ENCODE data around the gene SPESP1.

Gene SPESP1

GRCh38 chr15:68934341-68934740, 4.0 kb downstream of the SPESP1 start:
- H3K36me3 ChIP-seq = no peaks in the 10 kb centered on the region
- intact Hi-C loops (cut with DNase I; ENCODE audit: low total_unique reads) = no loop called here
- no peak for DNase-seq
- TF ChIP-seq CTCF (IDR thresholded peaks at IDR 0.05) = no peak
- no peak overlapping the region for H3K27ac ChIP-seq
- H3K9me3 ChIP-seq = no peaks in the 10 kb centered on the region
- peaks cover 0 to 9% of the 10 kb centered on the region in 2 donors for H3K27me3 ChIP-seq
- H3K4me1 ChIP-seq = no peaks in the 10 kb centered on the region
- no peak overlapping the region for H3K4me3 ChIP-seq

GRCh38 chr15:68935400-68935937, 5.1 kb downstream of the SPESP1 start:
- intact Hi-C loops (cut with DNase I; ENCODE audit: low total_unique reads) = no loop called here
- Histone ChIP-seq H3K27ac (no peak overlapping the region), H3K27me3 (peaks cover 0 to 4% of the 10 kb centered on the region in 2 donors), H3K4me3 (no peak overlapping the region), H3K9me3 (no peaks in the 10 kb centered on the region), H3K4me1 (no peaks in the 10 kb centered on the region), H3K36me3 (no peaks in the 10 kb centered on the region)
- DNase-seq = no peak
- TF ChIP-seq CTCF (IDR thresholded peaks at IDR 0.05) = no peak

- intact Hi-C loops (cut with DNase I; ENCODE audit: low total_unique reads) = no loop called here
- no peak for DNase-seq
- TF ChIP-seq CTCF (IDR thresholded peaks at IDR 0.05) = no peak
Measured at GRCh38 chr15:68939501-68939900, 9.2 kb downstream of the SPESP1 start.

GRCh38 chr15:68951813-68952212, 21.5 kb downstream of the SPESP1 start:
- Histone ChIP-seq H3K27ac (no peak overlapping the region), H3K36me3 (no peaks in the 10 kb centered on the region), H3K4me3 (no peak overlapping the region), H3K27me3 (peaks cover 0 to 3% of the 10 kb centered on the region in 2 donors), H3K9me3 (peaks cover 0 to 6% (median 6%) of the 10 kb centered on the region in 3 donors), H3K4me1 (no peaks in the 10 kb centered on the region)
- no peak for DNase-seq
- intact Hi-C loops (cut with DNase I; ENCODE audit: low total_unique reads) = no loop called here
- no peak for TF ChIP-seq CTCF (IDR thresholded peaks at IDR 0.05)

More at GRCh38 chr15:68939501-68939900, 9.2 kb downstream of the SPESP1 start:
- H3K36me3 ChIP-seq = no peaks in the 10 kb centered on the region
- no peaks in the 10 kb centered on the region for H3K9me3 ChIP-seq
- no peaks in the 10 kb centered on the region for H3K4me1 ChIP-seq
- no peak overlapping the region for H3K4me3 ChIP-seq
- H3K27ac ChIP-seq = no peak overlapping the region
- H3K27me3 ChIP-seq = peaks cover 0 to 13% of the 10 kb centered on the region in 2 donors

- intact Hi-C loops (cut with DNase I; ENCODE audit: low total_unique reads) = no loop called here
Measured at GRCh38 chr15:68957696-68958095, 27.4 kb downstream of the SPESP1 start.

More at GRCh38 chr15:68957696-68958095, 27.4 kb downstream of the SPESP1 start:
- no peaks in the 10 kb centered on the region for H3K36me3 ChIP-seq
- no peak overlapping the region for H3K4me3 ChIP-seq
- no peak overlapping the region for H3K27ac ChIP-seq
- no peaks in the 10 kb centered on the region for H3K9me3 ChIP-seq
- TF ChIP-seq CTCF (IDR thresholded peaks at IDR 0.05) = no peak
- H3K4me1 ChIP-seq = no peaks in the 10 kb centered on the region
- DNase-seq = no peak
- peaks cover 0 to 8% of the 10 kb centered on the region in 2 donors for H3K27me3 ChIP-seq

Data from tibial artery (tissue), 4 donors.